GM12874 (cell line): Measurements from ENCODE around the gene PTPRF.

Experiments
- CTCF ChIP-seq: IDR thresholded peaks from 2 replicates; pipeline ENCODE4 v1.5.1; 2011; ENCODE audit warnings: low read depth, mild to moderate bottlenecking, control low read depth, low read length, moderate library complexity; ENCODE audit not compliant: insufficient read depth

The PTPRF gene

GRCh38 chr1:43493661-43494450, 36.8 kb upstream of the PTPRF start:
- TF ChIP-seq CTCF, result no peak

- TF ChIP-seq CTCF, result no peak
Observed at GRCh38 chr1:43495204-43495603, 35.5 kb upstream of the PTPRF start.

- TF ChIP-seq CTCF, result no peak
Observed at GRCh38 chr1:43499898-43500297, 30.8 kb upstream of the PTPRF start.

- no peak for TF ChIP-seq CTCF
Observed at GRCh38 chr1:43503534-43503933, 27.1 kb upstream of the PTPRF start.

GRCh38 chr1:43505077-43505780, 25.5 kb upstream of the PTPRF start:
- TF ChIP-seq CTCF, result no peak

GRCh38 chr1:43506233-43506632, 24.4 kb upstream of the PTPRF start:
- TF ChIP-seq CTCF, result no peak

GRCh38 chr1:43507296-43508295, 23.1 kb upstream of the PTPRF start:
- TF ChIP-seq CTCF, result no peak
